Astrocyte of the hippocampus (primary cell): ENCODE data around the gene ADGRB3.

Experiments used
- DNase-seq: peaks from one replicate; pipeline ENCODE4 v3.0.0; 2011; ENCODE audit warnings: low read depth, low spot score

The ADGRB3 gene

DNA sequence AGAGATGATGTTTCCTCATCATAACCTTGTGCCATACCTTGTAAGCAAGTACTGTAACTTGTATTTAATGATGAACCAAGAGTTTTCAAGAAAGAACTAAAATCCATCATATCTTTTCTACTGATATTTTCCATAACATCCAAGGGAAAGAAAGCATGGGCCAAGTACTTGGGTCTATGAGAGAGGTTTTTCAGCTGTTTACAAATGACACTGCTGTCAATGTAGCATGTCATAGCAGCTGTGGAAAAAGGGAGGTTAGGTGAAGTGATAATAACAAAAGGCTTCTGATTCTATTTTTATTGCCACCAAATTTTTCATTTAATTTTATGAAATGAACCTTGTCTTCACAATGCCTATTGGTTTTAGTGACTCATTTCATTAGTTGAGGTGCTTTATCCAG is 679.4 kb downstream of the ADGRB3 start:
- no peak for DNase-seq

GRCh38 chr6:69331886-69332285 is 696.8 kb downstream of the ADGRB3 start:
- DNase-seq: no peak

DNA sequence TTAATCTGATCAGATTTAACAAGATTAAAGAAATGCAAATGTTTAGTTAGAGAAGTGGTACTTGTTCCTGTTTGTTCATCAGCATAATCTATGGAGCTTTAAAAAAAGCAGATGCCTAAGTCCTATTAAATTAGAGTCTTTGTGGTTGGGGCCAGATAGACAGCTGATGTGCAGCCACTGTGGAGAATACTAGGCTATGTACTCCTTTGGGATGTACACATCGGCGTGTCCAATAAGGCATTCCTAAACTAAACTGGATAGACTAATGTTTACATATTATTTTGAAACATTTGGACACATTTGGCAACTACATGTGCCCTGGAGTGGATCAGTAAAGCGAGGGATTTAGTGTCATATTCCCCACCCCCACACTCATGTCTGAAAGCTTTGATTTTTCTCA is 702.2 kb downstream of the ADGRB3 start:
- no peak for DNase-seq

DNA sequence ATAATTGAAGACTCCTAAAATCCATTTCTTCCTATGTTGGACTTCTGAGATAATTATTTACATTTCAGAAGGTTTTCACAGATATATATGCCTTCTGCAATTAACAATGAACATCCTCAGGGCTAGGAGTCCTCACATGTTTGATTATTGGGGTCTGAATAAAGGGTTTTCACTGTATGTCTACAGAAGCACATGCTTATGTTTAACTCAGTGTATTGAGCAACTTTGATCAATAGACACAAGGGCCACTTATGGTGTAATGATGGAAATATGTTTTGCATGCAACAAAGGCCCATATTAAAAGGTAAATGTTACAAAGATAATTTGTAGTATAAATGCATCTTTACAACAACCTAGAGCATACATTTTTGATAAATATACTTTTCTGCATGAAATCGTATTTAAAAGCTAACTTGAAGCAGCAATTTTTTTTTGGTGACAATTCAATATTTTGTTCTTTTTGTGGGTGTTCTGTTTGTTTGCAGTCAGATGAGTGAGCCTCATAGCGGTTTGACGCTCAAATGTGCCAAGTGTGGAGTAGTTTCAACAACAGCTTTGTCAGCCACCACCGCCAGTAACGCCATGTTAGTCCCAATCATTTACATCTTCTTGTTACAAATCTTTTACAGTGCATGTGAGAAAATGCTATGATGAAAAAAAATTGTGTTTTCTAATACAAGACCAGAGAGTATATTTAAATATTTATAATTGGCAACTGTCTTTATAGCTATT is 703.5 kb downstream of the ADGRB3 start:
- DNase-seq: no peak

DNA sequence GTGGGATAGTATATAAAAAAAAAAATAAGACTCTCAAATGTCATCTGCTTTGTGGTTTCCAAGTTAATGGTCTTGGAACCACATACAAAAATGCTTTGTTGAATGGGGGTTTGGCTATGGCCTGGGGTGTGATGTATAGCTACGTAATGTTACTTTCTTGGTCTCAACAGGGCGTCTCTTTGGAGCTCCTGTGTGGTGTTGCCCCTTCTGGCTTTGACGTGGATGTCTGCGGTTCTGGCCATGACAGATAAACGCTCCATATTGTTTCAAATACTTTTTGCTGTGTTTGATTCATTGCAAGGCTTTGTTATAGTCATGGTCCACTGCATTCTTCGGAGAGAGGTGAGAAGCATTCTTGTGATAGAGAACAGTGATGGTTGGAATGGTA is 704.1 kb downstream of the ADGRB3 start:
- no peak for DNase-seq

- DNase-seq: no peak
Observed at GRCh38 chr6:69340196-69340595, 705.1 kb downstream of the ADGRB3 start.

DNA sequence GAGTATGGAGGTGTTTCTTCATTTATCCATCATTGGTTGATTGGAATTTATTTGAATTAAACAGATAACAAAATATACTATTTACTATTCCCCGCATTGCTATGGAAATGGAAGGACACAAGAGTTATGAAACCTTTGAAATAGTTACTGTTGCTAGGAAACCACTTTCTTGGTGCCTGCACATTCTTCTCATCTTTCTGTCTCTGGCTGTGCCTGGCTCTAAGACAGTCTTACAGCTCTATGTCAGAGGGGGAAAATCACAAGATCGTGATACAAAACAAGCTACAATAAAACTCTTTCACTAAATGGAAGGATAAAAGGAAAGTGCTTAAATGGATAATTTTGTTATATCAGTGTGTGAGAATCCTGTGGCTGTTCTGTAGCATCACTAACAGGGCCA is 708.8 kb downstream of the ADGRB3 start:
- peak; percentile 38 for DNase-seq

DNA sequence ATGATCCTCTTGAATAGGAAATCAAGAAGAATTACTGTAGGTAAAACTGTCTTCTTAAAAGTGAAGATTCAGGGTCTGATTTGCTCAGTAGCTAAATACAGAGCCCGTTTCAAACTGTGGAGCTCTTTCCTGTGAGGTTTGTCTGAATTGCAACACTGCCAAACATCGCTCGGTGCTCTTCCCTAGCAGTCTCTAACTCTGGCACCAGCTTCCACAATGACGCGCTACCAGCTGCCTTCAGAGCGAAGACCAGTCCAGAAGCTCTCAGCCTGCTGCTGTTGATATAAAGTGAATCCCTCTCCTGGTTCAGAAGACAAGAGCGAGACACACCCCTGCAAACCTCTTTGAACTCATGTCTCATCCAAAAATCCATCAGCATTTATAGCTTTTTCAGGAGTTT is 714.7 kb downstream of the ADGRB3 start:
- DNase-seq: no peak

GRCh38 chr6:69362209-69362608 is 727.1 kb downstream of the ADGRB3 start:
- DNase-seq: no peak

DNA sequence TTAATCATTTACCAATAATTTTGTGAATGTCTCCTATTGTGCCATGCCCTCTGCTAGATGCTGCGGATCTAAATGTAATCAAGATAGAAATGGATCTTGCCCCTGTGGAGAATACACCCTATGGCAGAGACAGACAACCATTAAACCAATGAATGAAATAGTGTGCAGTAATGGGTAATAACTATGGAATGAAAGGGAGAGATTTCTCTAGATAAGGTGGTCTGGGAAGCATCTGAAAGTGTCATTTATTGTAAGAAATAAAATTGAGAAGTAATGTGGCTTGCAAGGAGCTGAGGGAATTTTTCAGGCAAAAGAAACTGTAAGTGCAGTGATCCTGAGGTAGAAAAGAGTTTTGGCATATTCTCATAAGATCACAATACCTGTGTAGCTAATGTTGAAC is 731.7 kb downstream of the ADGRB3 start:
- no peak for DNase-seq

DNA sequence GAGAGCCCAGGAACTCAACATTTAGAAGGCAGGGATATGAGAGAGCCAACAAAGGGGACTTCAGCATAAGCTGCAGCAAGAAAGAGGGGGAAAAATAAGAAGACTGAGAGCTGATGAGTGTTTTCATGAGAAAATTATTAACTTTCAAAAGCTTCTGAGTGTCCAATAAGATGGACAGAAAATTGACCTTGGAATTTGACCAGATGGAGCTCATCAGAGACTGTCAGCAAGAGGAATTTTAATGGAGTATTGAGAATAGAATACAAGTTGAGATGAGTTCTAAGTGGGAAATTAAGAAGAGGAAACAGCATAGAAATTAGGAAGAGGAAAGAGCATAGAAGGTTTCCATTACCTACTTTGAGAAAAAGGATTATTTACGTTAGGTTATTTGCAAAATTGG is 733.5 kb downstream of the ADGRB3 start:
- no peak for DNase-seq

DNA sequence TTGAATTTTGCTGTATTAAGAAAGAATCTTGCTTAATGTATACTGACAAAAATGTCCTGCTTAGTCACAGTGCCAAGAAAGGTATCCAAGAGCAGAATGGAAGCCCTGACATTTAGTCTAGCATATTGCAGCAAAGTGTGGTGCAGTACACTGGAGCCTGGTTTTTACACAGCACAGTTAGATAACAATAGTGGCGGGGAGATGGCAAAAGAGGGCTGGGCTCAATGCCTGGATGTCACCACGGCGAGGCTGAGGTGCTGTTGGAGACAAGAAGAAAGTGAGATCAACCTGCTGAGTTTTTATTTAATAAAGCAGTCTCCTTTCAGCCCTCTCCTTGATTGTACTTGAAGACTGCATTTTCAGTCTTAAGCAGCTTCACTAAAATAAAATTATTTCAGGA is 735.7 kb downstream of the ADGRB3 start:
- no peak for DNase-seq

DNA sequence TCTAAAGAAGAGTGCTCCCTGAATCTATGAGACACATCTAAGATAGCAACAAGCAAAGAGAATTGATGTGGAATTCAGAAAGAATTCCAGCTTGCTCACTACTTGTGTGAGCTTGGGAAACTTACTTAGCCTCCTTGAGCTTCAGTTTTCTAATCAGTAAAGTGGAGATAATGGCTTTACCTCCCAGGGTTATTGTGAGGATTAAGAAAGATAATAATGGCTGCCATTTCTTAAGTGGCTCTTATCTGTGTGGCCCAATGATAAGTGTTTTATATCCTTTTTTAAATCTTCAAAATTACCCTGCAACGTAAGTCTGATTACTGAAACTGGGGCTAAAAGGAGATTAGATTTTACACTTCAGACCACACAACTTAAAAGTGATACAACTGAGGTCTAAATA is 743.2 kb downstream of the ADGRB3 start:
- no peak for DNase-seq

GRCh38 chr6:69379518-69379917 is 744.4 kb downstream of the ADGRB3 start:
- no peak for DNase-seq

GRCh38 chr6:69383627-69384026 is 748.5 kb downstream of the ADGRB3 start:
- DNase-seq: no peak

DNA sequence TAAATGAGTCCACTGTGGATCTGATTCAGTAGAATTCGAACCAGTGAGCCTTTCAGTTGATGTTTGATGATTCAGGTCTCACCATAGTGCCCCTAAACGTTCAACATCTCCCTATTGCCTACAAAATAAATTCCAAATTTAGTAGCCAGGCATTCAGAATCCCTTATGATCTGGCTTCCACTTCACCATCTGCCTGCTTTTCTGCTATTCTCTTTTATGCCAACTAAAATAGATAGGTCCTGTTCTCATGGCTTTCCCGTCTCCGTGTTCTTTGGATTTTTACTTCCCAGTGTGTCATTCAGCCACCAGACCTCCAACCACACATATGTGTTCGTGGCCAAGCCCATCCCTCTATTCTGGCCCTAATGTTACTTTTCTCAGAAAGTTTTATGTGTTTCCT is 751.3 kb downstream of the ADGRB3 start:
- DNase-seq: no peak

DNA sequence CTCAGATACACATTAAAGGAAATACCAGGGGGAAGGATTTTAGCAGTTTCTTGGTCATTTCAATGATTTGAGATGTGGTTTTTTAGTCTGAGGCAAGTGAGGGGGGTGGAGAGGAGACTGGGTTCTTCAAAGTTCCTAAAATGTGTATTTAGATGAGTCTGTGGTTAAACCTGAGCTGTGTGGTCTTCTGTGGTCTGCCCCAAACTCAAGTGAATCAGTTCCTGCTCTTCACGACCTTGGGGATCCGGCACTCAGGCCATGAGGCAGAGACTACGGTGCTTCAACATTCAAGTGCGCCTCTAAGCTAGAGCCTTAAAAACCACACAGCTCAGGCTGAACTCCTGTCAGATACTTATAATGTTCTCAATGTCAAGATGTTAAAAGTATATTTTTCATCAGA is 755.0 kb downstream of the ADGRB3 start:
- peak; percentile 12 for DNase-seq

- DNase-seq: peak; percentile 54
Observed at GRCh38 chr6:69391106-69391505, 756.0 kb downstream of the ADGRB3 start.

DNA sequence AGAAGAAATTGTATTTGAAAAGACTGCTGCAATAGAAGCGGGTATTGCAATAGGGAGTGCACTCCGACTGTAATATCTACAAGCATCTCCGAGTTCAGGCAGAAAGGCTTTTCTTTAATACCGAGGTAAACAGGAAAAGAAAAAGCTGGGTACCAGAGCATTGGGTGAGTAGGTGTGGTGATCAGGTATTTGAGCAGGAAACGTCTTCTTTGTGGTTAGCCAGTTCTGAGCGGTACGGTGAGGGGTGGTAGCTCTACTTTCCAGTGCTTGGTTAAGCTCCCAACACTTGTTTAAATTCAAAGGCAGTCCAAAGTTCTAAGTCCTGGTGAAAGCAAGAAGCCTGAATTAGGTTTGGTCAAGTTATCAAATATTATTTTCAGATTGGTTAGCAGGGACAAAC is 757.7 kb downstream of the ADGRB3 start:
- no peak for DNase-seq

DNA sequence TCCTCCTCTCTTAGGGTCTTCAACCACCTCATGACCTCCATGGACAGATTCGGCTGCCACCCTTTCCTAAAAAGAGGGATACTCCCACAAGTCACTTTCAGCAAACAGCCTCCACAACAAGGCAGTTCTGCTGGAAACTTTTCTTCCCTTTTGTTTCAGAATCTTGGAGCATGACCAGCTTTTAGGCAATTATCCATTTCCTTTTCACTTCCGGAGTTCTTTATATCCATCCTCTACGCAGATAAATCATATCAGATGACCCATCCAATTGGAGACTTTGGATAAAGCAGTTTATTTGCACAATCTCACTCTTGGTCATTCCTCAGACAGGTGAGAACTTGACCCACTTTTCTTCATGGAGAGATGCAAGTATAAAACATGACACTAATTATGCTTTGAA is 763.2 kb downstream of the ADGRB3 start:
- DNase-seq: peak; percentile 10

DNA sequence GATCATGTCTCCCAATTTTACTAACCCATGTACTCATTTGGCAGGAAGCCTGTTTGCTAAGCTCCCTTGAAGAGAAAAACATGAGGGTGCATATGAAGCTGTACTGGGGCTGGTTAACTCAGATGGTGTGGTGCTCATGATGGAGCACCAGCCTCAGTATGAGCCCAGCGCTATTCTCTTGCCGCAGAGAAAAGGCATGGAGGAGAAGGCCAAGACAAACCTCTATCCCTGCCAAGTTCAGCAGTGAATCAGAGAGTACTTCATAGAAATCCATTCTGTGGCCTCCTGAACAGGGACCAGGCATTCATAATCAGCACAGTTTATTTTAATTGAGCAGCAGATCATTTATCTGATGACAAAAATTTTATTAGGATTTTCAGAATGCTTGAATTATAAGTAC is 763.6 kb downstream of the ADGRB3 start:
- DNase-seq: peak; percentile 90

GRCh38 chr6:69408886-69409285 is 773.8 kb downstream of the ADGRB3 start:
- peak; percentile 22 for DNase-seq

DNA sequence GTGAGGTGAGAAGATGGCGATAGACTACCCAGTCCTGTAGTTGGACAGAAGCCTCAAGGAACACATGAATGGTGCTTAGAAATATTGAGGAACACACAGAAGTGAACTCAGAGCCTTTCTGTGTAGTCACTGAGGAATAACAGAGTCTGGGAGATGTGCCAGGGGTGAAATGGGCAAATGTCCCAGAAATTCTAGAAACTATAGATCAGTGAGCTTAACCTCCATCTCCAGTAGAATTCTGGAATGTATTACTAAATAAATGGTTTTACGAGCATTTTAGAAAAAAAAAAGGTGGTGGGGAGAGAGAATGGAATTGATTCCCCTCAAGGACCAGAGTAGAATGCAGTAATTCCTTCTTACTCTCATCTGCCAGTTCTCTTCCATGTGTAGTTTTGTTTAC is 781.7 kb downstream of the ADGRB3 start:
- peak; percentile 92 for DNase-seq

DNA sequence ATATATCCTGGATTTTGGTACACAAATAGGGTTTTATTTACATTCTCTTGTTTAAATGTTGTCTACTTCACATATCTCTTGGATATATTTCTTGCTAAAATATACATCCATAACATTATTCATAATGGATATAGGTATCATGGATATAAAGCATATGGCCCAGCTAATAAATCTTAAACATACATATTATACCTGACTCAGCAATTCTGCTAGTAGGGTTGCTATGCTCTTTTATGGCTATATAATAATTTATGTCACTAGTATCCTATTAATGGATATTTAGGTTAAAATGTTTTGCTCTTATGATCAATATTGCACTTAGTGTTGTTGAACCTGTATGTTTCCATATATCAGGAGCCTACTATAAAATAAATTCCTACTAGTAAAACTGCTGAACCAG is 786.2 kb downstream of the ADGRB3 start:
- no peak for DNase-seq
